HCT116 (cell line): Measurements from ENCODE around the gene SLC19A1. TPM values are rescaled to one million over a fixed set of nuclear protein-coding genes. Genes with fewer than 3 reads are reported as not detected.

ENCODE experiments used
- ATAC-seq: fragments of 200-7000 bp; cut with Tn5 transposase; 2 replicates; pipeline ENCODE4 v1.9.1; 2020; ENCODE audit warnings: mild to moderate bottlenecking, moderate library complexity
- BruUV-seq: library from RNA; stranded (reverse); fragments of 400-500 nt; replicated peaks from 2 replicates; lab custom pipeline; 2021; lab: Mats Ljungman, UMichigan
- CTCF ChIA-PET: fragments of 300-600 bp; sonication (Branson Sonifier 250); formaldehyde crosslinking; loops from one replicate; lab custom pipeline; 2021; ENCODE audit warnings: antibody characterized with exemption; lab: Charles Lee
- POLR2A ChIA-PET: fragments of 300-600, 350-600 bp; sonication (Branson Sonifier 250); formaldehyde crosslinking; loops from one replicate; lab custom pipeline; 2021; ENCODE audit warnings: antibody characterized with exemption; lab: Charles Lee
- RAD21 ChIA-PET, 2 experiments: fragments of 300-600 bp; sonication (Branson Sonifier 250); formaldehyde crosslinking; loops; one replicate each; lab custom pipeline; 2023; ENCODE audit warnings: low total read pairs in 2 of 2; ENCODE audit not compliant: uncharacterized antibody in 2 of 2, unreplicated experiment in 2 of 2, low non-redundant PET in 1 of 2; lab: Charles Lee
- DNase-seq: peaks from one replicate; pipeline ENCODE4 v3.0.0-alpha.2; 2010; ENCODE audit warnings: low read depth, low spot score
- H2AFZ ChIP-seq: fragments of 200-600 bp; shearing (Covaris generic), sonication (generic); 2 replicates; pipeline ENCODE4 v1.6.1; 2017; ENCODE audit warnings: low read depth, mixed run types, mixed read lengths, antibody characterized with exemption, low read length; ENCODE audit not compliant: poor library complexity, severe bottlenecking
- H3K27ac ChIP-seq: 2 replicates; pipeline ENCODE4 v1.5.1; 2012; ENCODE audit warnings: low read depth, low read length
- H3K27me3 ChIP-seq: fragments of 200-600 bp; sonication (generic); 2 replicates; pipeline ENCODE4 v1.6.1; 2016; ENCODE audit warnings: mixed run types, low read length, mixed read lengths; ENCODE audit not compliant: insufficient read depth
- H3K36me3 ChIP-seq, 2 experiments: fragments of 200-500 bp in 1 of 2; fragments of 200-600 bp in 1 of 2; sonication (Bioruptor generic) in 1 of 2; sonication (generic) in 1 of 2; 2 replicates each; pipeline versions ENCODE4 v1.5.1 to v1.6.1; 2014 to 2016; ENCODE audit warnings: low read length in 2 of 2, inconsistent platforms in 1 of 2, mixed read lengths in 1 of 2, mixed run types in 1 of 2; ENCODE audit not compliant: insufficient read depth in 2 of 2, control insufficient read depth in 1 of 2
- H3K4me1 ChIP-seq, 2 experiments: fragments of 200-600 bp in 1 of 2; sonication (generic) in 1 of 2; 2 replicates each; pipeline versions ENCODE4 v1.5.1 to v1.6.1; 2012 to 2017; ENCODE audit warnings: low read length in 2 of 2, inconsistent platforms in 1 of 2, mild to moderate bottlenecking in 1 of 2, mixed read lengths in 1 of 2, mixed run types in 1 of 2, moderate library complexity in 1 of 2; ENCODE audit not compliant: insufficient read depth in 2 of 2, control insufficient read depth in 1 of 2
- H3K4me2 ChIP-seq: fragments of 200-600 bp; sonication (generic); 2 replicates; pipeline ENCODE4 v1.6.1; 2017; ENCODE audit warnings: mixed run types, low read length, mixed read lengths
- H3K4me3 ChIP-seq, 2 experiments: fragments of 200-600 bp in 1 of 2; sonication (generic) in 1 of 2; replicated peaks in 1 of 2; 2 replicates each; pipeline ENCODE4 v1.5.1; 2011 to 2016; ENCODE audit warnings: low read length in 2 of 2, control low read depth in 1 of 2, low read depth in 1 of 2, mild to moderate bottlenecking in 1 of 2, mixed read lengths in 1 of 2, mixed run types in 1 of 2
- H3K79me2 ChIP-seq: fragments of 200-600 bp; sonication (generic); 2 replicates; pipeline ENCODE4 v1.6.1; 2017; ENCODE audit warnings: mild to moderate bottlenecking, mixed run types, low read length, moderate library complexity, mixed read lengths; ENCODE audit not compliant: insufficient read depth
- H3K9ac ChIP-seq: fragments of 200-600 bp; sonication (generic); 2 replicates; pipeline ENCODE4 v1.6.1; 2016; ENCODE audit warnings: low read length, mixed read lengths
- H3K9me2 ChIP-seq: fragments of 200-600 bp; sonication (generic), shearing (Covaris generic); 2 replicates; pipeline ENCODE4 v1.6.1; 2017; ENCODE audit warnings: mixed run types, mild to moderate bottlenecking, moderate library complexity; ENCODE audit not compliant: insufficient read depth
- H3K9me3 ChIP-seq, 2 experiments: fragments of 200-500 bp in 1 of 2; fragments of 200-600 bp in 1 of 2; sonication (Bioruptor generic) in 1 of 2; sonication (generic) in 1 of 2; 2 replicates each; pipeline ENCODE4 v1.6.1; 2014 to 2017; ENCODE audit warnings: low read length in 2 of 2, mixed read lengths in 2 of 2, inconsistent platforms in 1 of 2, low read depth in 1 of 2, mild to moderate bottlenecking in 1 of 2, mixed run types in 1 of 2, moderate library complexity in 1 of 2; ENCODE audit not compliant: control insufficient read depth in 1 of 2, insufficient read depth in 1 of 2
- H4K20me1 ChIP-seq: fragments of 200-600 bp; sonication (generic), shearing (Covaris generic); 2 replicates; pipeline ENCODE4 v1.6.1; 2017; ENCODE audit warnings: mixed run types, mild to moderate bottlenecking, moderate library complexity; ENCODE audit not compliant: insufficient read depth
- CBX3 ChIP-seq: IDR thresholded peaks from 2 replicates; pipeline ENCODE4 v1.6.1; 2012; ENCODE audit warnings: low read depth
- CTCF ChIP-seq, 3 experiments: fragments of 200-600 bp in 1 of 3; sonication (generic) in 1 of 3; IDR thresholded peaks in 2 of 3; conservative IDR thresholded peaks in 1 of 3; 2 replicates each; pipeline ENCODE4 v1.5.1; 2012 to 2017; ENCODE audit warnings: low read depth in 2 of 3, low read length in 2 of 3, antibody characterized with exemption in 1 of 3, borderline replicate concordance in 1 of 3, control low read depth in 1 of 3, mild to moderate bottlenecking in 1 of 3, mixed read lengths in 1 of 3, mixed run types in 1 of 3, moderate library complexity in 1 of 3; ENCODE audit not compliant: insufficient read depth in 1 of 3
- FOSL1 ChIP-seq: IDR thresholded peaks from 2 replicates; pipeline ENCODE4 v1.6.1; 2012; ENCODE audit warnings: low read depth
- JUND ChIP-seq: IDR thresholded peaks from 2 replicates; pipeline ENCODE4 v1.6.1; 2012
- SP1 ChIP-seq: IDR thresholded peaks from 2 replicates; pipeline ENCODE4 v1.6.1; 2012; ENCODE audit warnings: low read depth
- YY1 ChIP-seq: IDR thresholded peaks from 2 replicates; pipeline ENCODE4 v1.6.1; 2011; ENCODE audit warnings: low read length, low read depth, moderate library complexity, mild to moderate bottlenecking; ENCODE audit not compliant: insufficient replicate concordance; ENCODE audit errors: extremely low read depth
- ZNF274 ChIP-seq: fragments of 200-500 bp; sonication (Bioruptor generic); IDR thresholded peaks from 2 replicates; pipeline ENCODE4 v1.6.1; 2014; ENCODE audit warnings: mild to moderate bottlenecking, low read depth, low read length, inconsistent platforms
- intact Hi-C: fragments of 100-400 bp; cut with micrococcal nuclease; formaldehyde crosslinking; loops from 2 replicates; pipeline ENCODE4 v1.10.0; 2022
- total RNA-seq: library from RNA; stranded (reverse); gene quantifications from one replicate; pipeline ENCODE4 v1.2.1, GENCODE V29; 2021; ENCODE audit not compliant: unreplicated experiment
- TF ChIP-seq, protein P1 (sequence below): IDR thresholded peaks from 2 replicates; pipeline ENCODE4 v1.6.1; 2012

Gene SLC19A1
- total RNA-seq, 1 experiment from 2014 or later, result 50.2 TPM

GRCh38 chr21:45476582-45476981 lies 65.7 kb downstream of the SLC19A1 start:
- RAD21 ChIA-PET, result no interaction called here
- H3K79me2 ChIP-seq, result 0 out of 2 replicates have a peak, but pooled peaks cover under 1% of the 10 kb centered on the region
- H2AFZ ChIP-seq, result no peak overlapping the region
- no peak overlapping the region for H3K9ac ChIP-seq
- peaks cover under 1 to 2% of the 10 kb centered on the region in 2 experiments; a peak in 2 of 4 replicates for H3K4me1 ChIP-seq
- H3K9me2 ChIP-seq, result no peaks in the 10 kb centered on the region
- H3K36me3 ChIP-seq, result peaks cover 0 to 19% of the 10 kb centered on the region in 2 experiments; a peak in 1 of 4 replicates
- TF ChIP-seq ZNF274 (no peak), CBX3 (no peak), SP1 (no peak), JUND (no peak), CTCF (IDR thresholded peaks at IDR 0.05 in 2 of 3, conservative IDR thresholded peaks at IDR 0.05 in 1 of 3; ENCODE audit: borderline replicate concordance in 1 of 3, insufficient read depth in 1 of 3, low read depth in 2 of 3, low read length in 2 of 3) (no peak), FOSL1 (no peak), YY1 (no peak)
- TF ChIP-seq, protein P1, sequence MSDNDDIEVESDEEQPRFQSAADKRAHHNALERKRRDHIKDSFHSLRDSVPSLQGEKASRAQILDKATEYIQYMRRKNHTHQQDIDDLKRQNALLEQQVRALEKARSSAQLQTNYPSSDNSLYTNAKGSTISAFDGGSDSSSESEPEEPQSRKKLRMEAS, result no peak
- no peak overlapping the region for H3K4me2 ChIP-seq
- CTCF ChIA-PET, result no interaction called here
- no peaks in the 10 kb centered on the region for H4K20me1 ChIP-seq
- no peaks in the 10 kb centered on the region for H3K9me3 ChIP-seq
- no peak overlapping the region for H3K27ac ChIP-seq
- BruUV-seq, result no TSS peak
- DNase-seq, result no peak
- intact Hi-C loops, result loop anchor here (10.0 kb wide), 1 partner anchor 348 kb away; no protein-coding TSS in a partner anchor
- POLR2A ChIA-PET, result no interaction called here
- no peak for ATAC-seq
- H3K27me3 ChIP-seq, result no peaks in the 10 kb centered on the region
- no peak overlapping the region for H3K4me3 ChIP-seq
